HG02759 (cell line): ENCODE results near the gene PLEKHG4B.
"Not testable (repeated sequence)": the region's sequence is repeated elsewhere in the genome, so short reads cannot be mapped to it uniquely, and the experiment has no call there.

ENCODE experiments used
- ATAC-seq: cut with Tn5 transposase; IDR thresholded peaks from one replicate; pipeline ENCODE4 v1.9.1; 2021; ENCODE audit warnings: mild to moderate bottlenecking, moderate library complexity; ENCODE audit not compliant: unreplicated experiment

Gene PLEKHG4B

GRCh38 chr5:154826-155225 is 62.9 kb downstream of the PLEKHG4B start:
- no peak for ATAC-seq

GRCh38 chr5:155651-156410 is 63.9 kb downstream of the PLEKHG4B start:
- no peak for ATAC-seq

- no peak for ATAC-seq
These were observed 64.6 kb downstream of the PLEKHG4B start for GRCh38 chr5:156411-157072.

- ATAC-seq = no peak
These were observed 65.3 kb downstream of the PLEKHG4B start for GRCh38 chr5:157126-157715.

- no peak for ATAC-seq
These were observed 65.8 kb downstream of the PLEKHG4B start for GRCh38 chr5:157801-158200.

- no peak for ATAC-seq
These were observed 67.0 kb downstream of the PLEKHG4B start for GRCh38 chr5:158807-159447.

GRCh38 chr5:159448-160172 is 67.6 kb downstream of the PLEKHG4B start:
- no peak for ATAC-seq

GRCh38 chr5:160173-160510 is 68.2 kb downstream of the PLEKHG4B start:
- ATAC-seq = no peak

GRCh38 chr5:160921-161802 is 69.2 kb downstream of the PLEKHG4B start:
- no peak for ATAC-seq

GRCh38 chr5:161803-162110 is 69.8 kb downstream of the PLEKHG4B start:
- no peak for ATAC-seq

- ATAC-seq = no peak
These were observed 70.2 kb downstream of the PLEKHG4B start for GRCh38 chr5:162190-162564.

GRCh38 chr5:162565-163337 is 70.8 kb downstream of the PLEKHG4B start:
- no peak for ATAC-seq

- ATAC-seq = no peak
These were observed 71.3 kb downstream of the PLEKHG4B start for GRCh38 chr5:163338-163620.

GRCh38 chr5:163841-164240 is 71.9 kb downstream of the PLEKHG4B start:
- ATAC-seq = no peak

- ATAC-seq = no peak
These were observed 72.3 kb downstream of the PLEKHG4B start for GRCh38 chr5:164244-164643.

- not testable (repeated sequence) for ATAC-seq
These were observed 72.8 kb downstream of the PLEKHG4B start for GRCh38 chr5:164783-165182.

GRCh38 chr5:166441-167372 is 74.7 kb downstream of the PLEKHG4B start:
- ATAC-seq = no peak

GRCh38 chr5:167511-167910 is 75.5 kb downstream of the PLEKHG4B start:
- ATAC-seq = no peak
